Neural progenitor cell (in vitro differentiated cells): ENCODE results near the gene ID1.

Source experiments
- EZH2 ChIP-seq: fragments of 200-600 bp; sonication (generic); IDR thresholded peaks from 2 replicates; pipeline ENCODE4 v1.6.1; 2017; ENCODE audit warnings: antibody characterized with exemption, mild to moderate bottlenecking, moderate library complexity
- TF ChIP-seq, protein P1 (sequence below): fragments of 200-600 bp; sonication (generic); IDR thresholded peaks from 2 replicates; pipeline ENCODE4 v1.5.1; 2017; ENCODE audit warnings: antibody characterized with exemption, mild to moderate bottlenecking

GRCh38 chr20:31577194-31577593 is 27.9 kb upstream of the ID1 start:
- TF ChIP-seq, protein P1, sequence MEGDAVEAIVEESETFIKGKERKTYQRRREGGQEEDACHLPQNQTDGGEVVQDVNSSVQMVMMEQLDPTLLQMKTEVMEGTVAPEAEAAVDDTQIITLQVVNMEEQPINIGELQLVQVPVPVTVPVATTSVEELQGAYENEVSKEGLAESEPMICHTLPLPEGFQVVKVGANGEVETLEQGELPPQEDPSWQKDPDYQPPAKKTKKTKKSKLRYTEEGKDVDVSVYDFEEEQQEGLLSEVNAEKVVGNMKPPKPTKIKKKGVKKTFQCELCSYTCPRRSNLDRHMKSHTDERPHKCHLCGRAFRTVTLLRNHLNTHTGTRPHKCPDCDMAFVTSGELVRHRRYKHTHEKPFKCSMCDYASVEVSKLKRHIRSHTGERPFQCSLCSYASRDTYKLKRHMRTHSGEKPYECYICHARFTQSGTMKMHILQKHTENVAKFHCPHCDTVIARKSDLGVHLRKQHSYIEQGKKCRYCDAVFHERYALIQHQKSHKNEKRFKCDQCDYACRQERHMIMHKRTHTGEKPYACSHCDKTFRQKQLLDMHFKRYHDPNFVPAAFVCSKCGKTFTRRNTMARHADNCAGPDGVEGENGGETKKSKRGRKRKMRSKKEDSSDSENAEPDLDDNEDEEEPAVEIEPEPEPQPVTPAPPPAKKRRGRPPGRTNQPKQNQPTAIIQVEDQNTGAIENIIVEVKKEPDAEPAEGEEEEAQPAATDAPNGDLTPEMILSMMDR = no peak
- TF ChIP-seq EZH2 = no peak
